ENCODE measurements around the gene CSRP1.

Gene CSRP1

GRCh38 chr1:201542309-201543035 lies 35.5 kb upstream of the CSRP1 start:
- H3K27me3 Mint-ChIP-seq (ENCODE audit: low read depth): peaks cover 73% of the 10 kb centered on the region

GRCh38 chr1:201540846-201541735 lies 34.2 kb upstream of the CSRP1 start:
- Mint-ChIP-seq H3K4me1 (ENCODE audit: low read depth) (peaks cover 3% of the 10 kb centered on the region), H3K27ac (no peak overlapping the region), H3K27me3 (ENCODE audit: low read depth) (peaks cover 86% of the 10 kb centered on the region), H3K9me3 (no peaks in the 10 kb centered on the region), H3K36me3 (ENCODE audit: low read depth) (no peaks in the 10 kb centered on the region), H3K4me3 (no peak overlapping the region)

More at GRCh38 chr1:201542309-201543035, 35.5 kb upstream of the CSRP1 start:
- H3K4me1 Mint-ChIP-seq (ENCODE audit: low read depth): peaks cover 3% of the 10 kb centered on the region
- H3K9me3 Mint-ChIP-seq: no peaks in the 10 kb centered on the region
- H3K27ac Mint-ChIP-seq: no peak overlapping the region
- H3K36me3 Mint-ChIP-seq (ENCODE audit: low read depth): no peaks in the 10 kb centered on the region
- H3K4me3 Mint-ChIP-seq: no peak overlapping the region

GRCh38 chr1:201539561-201540431 lies 32.9 kb upstream of the CSRP1 start:
- H3K27me3 Mint-ChIP-seq (ENCODE audit: low read depth): peaks cover 77% of the 10 kb centered on the region

GRCh38 chr1:201538612-201539551 lies 32.0 kb upstream of the CSRP1 start, which contains the start of gene NAV1:
NAV1 (plus strand) TSS chr1:201539127; CDS start chr1:201622885, 83,758 bp downstream.
- Mint-ChIP-seq H3K36me3 (ENCODE audit: low read depth) (no peaks in the 10 kb centered on the region), H3K4me3 (peak within 1 kb of the TSS; percentile 57), H3K4me1 (ENCODE audit: low read depth) (peaks cover 7% of the 10 kb centered on the region), H3K9me3 (no peaks in the 10 kb centered on the region), H3K27ac (no peak within 1 kb of the TSS), H3K27me3 (ENCODE audit: low read depth) (peaks cover 70% of the 10 kb centered on the region)

More at GRCh38 chr1:201539561-201540431, 32.9 kb upstream of the CSRP1 start:
- peak overlapping the region; percentile 32 for H3K4me3 Mint-ChIP-seq
- H3K36me3 Mint-ChIP-seq (ENCODE audit: low read depth): no peaks in the 10 kb centered on the region
- peaks cover 7% of the 10 kb centered on the region for H3K4me1 Mint-ChIP-seq (ENCODE audit: low read depth)
- H3K9me3 Mint-ChIP-seq: no peaks in the 10 kb centered on the region
- H3K27ac Mint-ChIP-seq: no peak overlapping the region

GRCh38 chr1:201537891-201538611 lies 31.1 kb upstream of the CSRP1 start:
- Mint-ChIP-seq H3K27me3 (ENCODE audit: low read depth) (peaks cover 63% of the 10 kb centered on the region), H3K4me3 (peak overlapping the region; percentile 57), H3K9me3 (no peaks in the 10 kb centered on the region), H3K27ac (no peak overlapping the region), H3K36me3 (ENCODE audit: low read depth) (no peaks in the 10 kb centered on the region), H3K4me1 (ENCODE audit: low read depth) (peaks cover 7% of the 10 kb centered on the region)

GRCh38 chr1:201537467-201537866 lies 30.5 kb upstream of the CSRP1 start:
- Mint-ChIP-seq H3K27me3 (ENCODE audit: low read depth) (peaks cover 57% of the 10 kb centered on the region), H3K4me3 (no peak overlapping the region)

GRCh38 chr1:201537028-201537427 lies 30.1 kb upstream of the CSRP1 start:
- Mint-ChIP-seq H3K27me3 (ENCODE audit: low read depth) (peaks cover 53% of the 10 kb centered on the region), H3K4me1 (ENCODE audit: low read depth) (peaks cover 7% of the 10 kb centered on the region), H3K36me3 (ENCODE audit: low read depth) (peaks cover 2% of the 10 kb centered on the region), H3K4me3 (no peak overlapping the region), H3K27ac (no peak overlapping the region), H3K9me3 (no peaks in the 10 kb centered on the region)

More at GRCh38 chr1:201537467-201537866, 30.5 kb upstream of the CSRP1 start:
- no peak overlapping the region for H3K27ac Mint-ChIP-seq
- peaks cover 7% of the 10 kb centered on the region for H3K4me1 Mint-ChIP-seq (ENCODE audit: low read depth)
- H3K9me3 Mint-ChIP-seq: no peaks in the 10 kb centered on the region
- H3K36me3 Mint-ChIP-seq (ENCODE audit: low read depth): peaks cover 2% of the 10 kb centered on the region

GRCh38 chr1:201536558-201536957 lies 29.6 kb upstream of the CSRP1 start:
- Mint-ChIP-seq H3K4me3 (no peak overlapping the region), H3K36me3 (ENCODE audit: low read depth) (peaks cover 2% of the 10 kb centered on the region), H3K9me3 (no peaks in the 10 kb centered on the region), H3K27ac (no peak overlapping the region), H3K4me1 (ENCODE audit: low read depth) (peaks cover 7% of the 10 kb centered on the region), H3K27me3 (ENCODE audit: low read depth) (peaks cover 49% of the 10 kb centered on the region)

GRCh38 chr1:201535919-201536245 lies 29.0 kb upstream of the CSRP1 start:
- Mint-ChIP-seq H3K27me3 (ENCODE audit: low read depth) (peaks cover 43% of the 10 kb centered on the region), H3K4me1 (ENCODE audit: low read depth) (peaks cover 7% of the 10 kb centered on the region), H3K27ac (no peak overlapping the region), H3K36me3 (ENCODE audit: low read depth) (peaks cover 3% of the 10 kb centered on the region), H3K4me3 (no peak overlapping the region), H3K9me3 (no peaks in the 10 kb centered on the region)

- H3K4me1 Mint-ChIP-seq (ENCODE audit: low read depth): peaks cover 7% of the 10 kb centered on the region
- no peaks in the 10 kb centered on the region for H3K9me3 Mint-ChIP-seq
- H3K27ac Mint-ChIP-seq: no peak overlapping the region
- peaks cover 5% of the 10 kb centered on the region for H3K36me3 Mint-ChIP-seq (ENCODE audit: low read depth)
- H3K27me3 Mint-ChIP-seq (ENCODE audit: low read depth): peaks cover 37% of the 10 kb centered on the region
- no peak overlapping the region for H3K4me3 Mint-ChIP-seq
These were observed 28.4 kb upstream of the CSRP1 start for GRCh38 chr1:201535046-201535918.

- no peak overlapping the region for H3K4me3 Mint-ChIP-seq
- H3K27me3 Mint-ChIP-seq (ENCODE audit: low read depth): peaks cover 26% of the 10 kb centered on the region
- H3K36me3 Mint-ChIP-seq (ENCODE audit: low read depth): peaks cover 5% of the 10 kb centered on the region
- H3K4me1 Mint-ChIP-seq (ENCODE audit: low read depth): peaks cover 7% of the 10 kb centered on the region
- H3K27ac Mint-ChIP-seq: no peak overlapping the region
- H3K9me3 Mint-ChIP-seq: no peaks in the 10 kb centered on the region
These were observed 26.9 kb upstream of the CSRP1 start for GRCh38 chr1:201533836-201534235.
